Esophagus squamous epithelium (tissue), 4 donors: ENCODE results near the gene SCARB1.

ENCODE experiments used
- POLR2A ChIP-seq, 4 donors: fragments of 450-650 bp; IDR thresholded peaks; one replicate each; pipeline ENCODE4 v1.6.1; 2017; ENCODE audit warnings: antibody characterized with exemption in 4 of 4, mild to moderate bottlenecking in 4 of 4, moderate library complexity in 3 of 4
- TF ChIP-seq, protein P1 (sequence below), 6 experiments: fragments of 450-650 bp in 4 of 6; fragments of 200-600 bp in 2 of 6; sonication (generic) in 2 of 6; IDR thresholded peaks; one replicate each; pipeline ENCODE4 v1.5.1; 2016 to 2019; ENCODE audit warnings: antibody characterized with exemption in 6 of 6, mild to moderate bottlenecking in 4 of 6, moderate library complexity in 4 of 6

DNA sequence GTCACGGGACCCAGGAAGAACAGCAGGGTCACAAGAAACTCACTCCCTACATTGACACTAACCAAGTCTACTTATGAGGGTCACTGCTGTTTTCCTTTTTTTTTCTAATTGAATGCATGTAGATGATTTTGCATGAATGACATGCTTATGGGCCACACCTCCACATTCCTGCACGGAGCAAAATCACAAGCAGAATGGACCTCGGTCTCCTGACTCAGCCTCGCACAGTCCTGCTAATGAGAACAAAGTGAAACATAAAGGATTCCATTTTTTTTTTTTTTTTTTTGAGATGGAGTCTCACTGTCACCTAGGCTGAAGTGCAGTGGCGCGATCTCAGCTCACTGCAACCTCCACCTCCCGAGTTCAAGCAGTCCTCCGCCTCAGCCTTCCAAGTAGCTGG is 12.3 kb downstream of the SCARB1 start:
- TF ChIP-seq POLR2A (IDR thresholded peaks at IDR 0.05) = no peak
- TF ChIP-seq, protein P1, sequence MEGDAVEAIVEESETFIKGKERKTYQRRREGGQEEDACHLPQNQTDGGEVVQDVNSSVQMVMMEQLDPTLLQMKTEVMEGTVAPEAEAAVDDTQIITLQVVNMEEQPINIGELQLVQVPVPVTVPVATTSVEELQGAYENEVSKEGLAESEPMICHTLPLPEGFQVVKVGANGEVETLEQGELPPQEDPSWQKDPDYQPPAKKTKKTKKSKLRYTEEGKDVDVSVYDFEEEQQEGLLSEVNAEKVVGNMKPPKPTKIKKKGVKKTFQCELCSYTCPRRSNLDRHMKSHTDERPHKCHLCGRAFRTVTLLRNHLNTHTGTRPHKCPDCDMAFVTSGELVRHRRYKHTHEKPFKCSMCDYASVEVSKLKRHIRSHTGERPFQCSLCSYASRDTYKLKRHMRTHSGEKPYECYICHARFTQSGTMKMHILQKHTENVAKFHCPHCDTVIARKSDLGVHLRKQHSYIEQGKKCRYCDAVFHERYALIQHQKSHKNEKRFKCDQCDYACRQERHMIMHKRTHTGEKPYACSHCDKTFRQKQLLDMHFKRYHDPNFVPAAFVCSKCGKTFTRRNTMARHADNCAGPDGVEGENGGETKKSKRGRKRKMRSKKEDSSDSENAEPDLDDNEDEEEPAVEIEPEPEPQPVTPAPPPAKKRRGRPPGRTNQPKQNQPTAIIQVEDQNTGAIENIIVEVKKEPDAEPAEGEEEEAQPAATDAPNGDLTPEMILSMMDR (IDR thresholded peaks at IDR 0.05) = no peak
